ENCODE data around the gene CCDC61.

Gene CCDC61

GRCh38 chr19:46015687-46016425, 20.6 kb downstream of the CCDC61 start:
- no peak for DNase-seq (ENCODE audit: low read depth in 3 of 3, low spot score in 1 of 3)

GRCh38 chr19:46016426-46017094, 21.3 kb downstream of the CCDC61 start:
- peak; percentile 58 to 72 (median 59) for DNase-seq (ENCODE audit: low read depth in 3 of 3, low spot score in 1 of 3)

- no peak for DNase-seq (ENCODE audit: low read depth in 3 of 3, low spot score in 1 of 3)
These were observed 21.8 kb downstream of the CCDC61 start for GRCh38 chr19:46017095-46017429.

GRCh38 chr19:46017874-46018675, 22.8 kb downstream of the CCDC61 start:
- DNase-seq (ENCODE audit: low read depth in 3 of 3, low spot score in 1 of 3): no peak

GRCh38 chr19:46018729-46019251, 23.5 kb downstream of the CCDC61 start:
- no peak for DNase-seq (ENCODE audit: low read depth in 3 of 3, low spot score in 1 of 3)

GRCh38 chr19:46019270-46019669, 24.0 kb downstream of the CCDC61 start:
- DNase-seq (ENCODE audit: low read depth in 3 of 3, low spot score in 1 of 3): no peak

GRCh38 chr19:46020819-46021125, 25.5 kb downstream of the CCDC61 start:
- no peak for DNase-seq (ENCODE audit: low read depth in 3 of 3, low spot score in 1 of 3)

- no peak for DNase-seq (ENCODE audit: low read depth in 3 of 3, low spot score in 1 of 3)
These were observed 26.3 kb downstream of the CCDC61 start for GRCh38 chr19:46021531-46022041.

- no peak for DNase-seq (ENCODE audit: low read depth in 3 of 3, low spot score in 1 of 3)
These were observed 26.8 kb downstream of the CCDC61 start for GRCh38 chr19:46022061-46022430.

GRCh38 chr19:46022431-46023310, 27.4 kb downstream of the CCDC61 start, which contains the start of gene PGLYRP1:
TSS of gene PGLYRP1 (minus strand) at chr19:46023053. CDS start at chr19:46023021, 32 bp downstream.
- no peak for DNase-seq (ENCODE audit: low read depth in 3 of 3, low spot score in 1 of 3)

- no peak for DNase-seq (ENCODE audit: low read depth in 3 of 3, low spot score in 1 of 3)
These were observed 28.1 kb downstream of the CCDC61 start for GRCh38 chr19:46023311-46023779.

GRCh38 chr19:46025835-46026234, 30.6 kb downstream of the CCDC61 start:
- no peak for DNase-seq (ENCODE audit: low read depth in 3 of 3, low spot score in 1 of 3)

- no peak for DNase-seq (ENCODE audit: low read depth in 3 of 3, low spot score in 1 of 3)
These were observed 35.7 kb downstream of the CCDC61 start for GRCh38 chr19:46030812-46031550.

GRCh38 chr19:46031781-46032596, 36.7 kb downstream of the CCDC61 start:
- no peak for DNase-seq (ENCODE audit: low read depth in 3 of 3, low spot score in 1 of 3)

GRCh38 chr19:46032597-46033025, 37.3 kb downstream of the CCDC61 start:
- no peak for DNase-seq (ENCODE audit: low read depth in 3 of 3, low spot score in 1 of 3)

GRCh38 chr19:46033401-46033800, 38.1 kb downstream of the CCDC61 start:
- no peak for DNase-seq (ENCODE audit: low read depth in 3 of 3, low spot score in 1 of 3)

GRCh38 chr19:46035546-46035945, 40.3 kb downstream of the CCDC61 start:
- DNase-seq (ENCODE audit: low read depth in 3 of 3, low spot score in 1 of 3): no peak

- no peak for DNase-seq (ENCODE audit: low read depth in 3 of 3, low spot score in 1 of 3)
These were observed 40.9 kb downstream of the CCDC61 start for GRCh38 chr19:46035986-46036743.

All from stimulated activated CD4-positive, alpha-beta T cell treated with anti-CD3 and anti-CD28 coated beads, TNF-alpha, amount 100 ng/mL, for 1 hour (primary cell).